ENCODE data around the gene ZSCAN10. TPM values are rescaled to one million over a fixed set of nuclear protein-coding genes. Genes with fewer than 3 reads are reported as not detected.
A peak's percentile ranks its signal among the peaks of the same experiment; 100 is the strongest.

The ZSCAN10 gene
- total and polyA plus RNA-seq, 2 of the 13 experiments (the other 11 are each of a cell fraction or from before 2014, with no cell fraction given): not detected

DNA sequence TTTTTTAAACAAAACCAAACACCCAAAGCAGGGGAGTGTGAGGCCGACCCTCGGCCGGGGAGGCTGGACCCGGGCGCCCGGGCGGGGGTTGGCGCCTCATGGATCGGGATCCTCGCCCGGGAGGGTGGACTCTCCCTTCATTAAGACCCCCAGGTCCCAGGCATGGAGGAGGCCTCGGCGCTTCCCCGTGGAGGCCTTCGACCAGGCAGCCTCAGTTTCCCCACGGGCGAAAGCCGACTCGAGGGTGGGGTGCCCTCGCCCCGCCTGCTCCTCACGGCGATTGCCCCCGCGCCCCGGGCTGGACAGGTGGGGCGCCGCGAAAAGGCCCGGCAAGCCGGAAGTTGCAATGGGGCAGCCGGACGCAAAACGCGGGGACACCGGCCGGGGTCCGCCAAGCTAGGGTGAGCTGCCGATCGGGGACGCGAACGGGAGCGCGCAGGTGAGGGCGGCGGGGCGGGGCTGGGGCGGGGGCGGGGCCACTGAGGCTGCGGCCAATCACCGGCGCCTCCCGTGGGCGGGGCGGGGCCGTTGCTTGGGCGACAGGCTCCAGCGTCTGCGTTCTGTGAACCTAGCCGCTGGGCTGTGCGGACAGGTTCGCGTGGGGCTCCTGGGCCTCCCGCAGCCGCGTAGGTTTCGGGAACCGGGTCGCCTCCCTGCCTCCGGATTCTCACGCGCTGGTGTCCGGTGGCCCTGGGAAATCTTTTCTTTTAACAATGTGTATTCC lies 7.3 kb upstream of the ZSCAN10 start (continued):
- TF ChIP-seq, protein P1, sequence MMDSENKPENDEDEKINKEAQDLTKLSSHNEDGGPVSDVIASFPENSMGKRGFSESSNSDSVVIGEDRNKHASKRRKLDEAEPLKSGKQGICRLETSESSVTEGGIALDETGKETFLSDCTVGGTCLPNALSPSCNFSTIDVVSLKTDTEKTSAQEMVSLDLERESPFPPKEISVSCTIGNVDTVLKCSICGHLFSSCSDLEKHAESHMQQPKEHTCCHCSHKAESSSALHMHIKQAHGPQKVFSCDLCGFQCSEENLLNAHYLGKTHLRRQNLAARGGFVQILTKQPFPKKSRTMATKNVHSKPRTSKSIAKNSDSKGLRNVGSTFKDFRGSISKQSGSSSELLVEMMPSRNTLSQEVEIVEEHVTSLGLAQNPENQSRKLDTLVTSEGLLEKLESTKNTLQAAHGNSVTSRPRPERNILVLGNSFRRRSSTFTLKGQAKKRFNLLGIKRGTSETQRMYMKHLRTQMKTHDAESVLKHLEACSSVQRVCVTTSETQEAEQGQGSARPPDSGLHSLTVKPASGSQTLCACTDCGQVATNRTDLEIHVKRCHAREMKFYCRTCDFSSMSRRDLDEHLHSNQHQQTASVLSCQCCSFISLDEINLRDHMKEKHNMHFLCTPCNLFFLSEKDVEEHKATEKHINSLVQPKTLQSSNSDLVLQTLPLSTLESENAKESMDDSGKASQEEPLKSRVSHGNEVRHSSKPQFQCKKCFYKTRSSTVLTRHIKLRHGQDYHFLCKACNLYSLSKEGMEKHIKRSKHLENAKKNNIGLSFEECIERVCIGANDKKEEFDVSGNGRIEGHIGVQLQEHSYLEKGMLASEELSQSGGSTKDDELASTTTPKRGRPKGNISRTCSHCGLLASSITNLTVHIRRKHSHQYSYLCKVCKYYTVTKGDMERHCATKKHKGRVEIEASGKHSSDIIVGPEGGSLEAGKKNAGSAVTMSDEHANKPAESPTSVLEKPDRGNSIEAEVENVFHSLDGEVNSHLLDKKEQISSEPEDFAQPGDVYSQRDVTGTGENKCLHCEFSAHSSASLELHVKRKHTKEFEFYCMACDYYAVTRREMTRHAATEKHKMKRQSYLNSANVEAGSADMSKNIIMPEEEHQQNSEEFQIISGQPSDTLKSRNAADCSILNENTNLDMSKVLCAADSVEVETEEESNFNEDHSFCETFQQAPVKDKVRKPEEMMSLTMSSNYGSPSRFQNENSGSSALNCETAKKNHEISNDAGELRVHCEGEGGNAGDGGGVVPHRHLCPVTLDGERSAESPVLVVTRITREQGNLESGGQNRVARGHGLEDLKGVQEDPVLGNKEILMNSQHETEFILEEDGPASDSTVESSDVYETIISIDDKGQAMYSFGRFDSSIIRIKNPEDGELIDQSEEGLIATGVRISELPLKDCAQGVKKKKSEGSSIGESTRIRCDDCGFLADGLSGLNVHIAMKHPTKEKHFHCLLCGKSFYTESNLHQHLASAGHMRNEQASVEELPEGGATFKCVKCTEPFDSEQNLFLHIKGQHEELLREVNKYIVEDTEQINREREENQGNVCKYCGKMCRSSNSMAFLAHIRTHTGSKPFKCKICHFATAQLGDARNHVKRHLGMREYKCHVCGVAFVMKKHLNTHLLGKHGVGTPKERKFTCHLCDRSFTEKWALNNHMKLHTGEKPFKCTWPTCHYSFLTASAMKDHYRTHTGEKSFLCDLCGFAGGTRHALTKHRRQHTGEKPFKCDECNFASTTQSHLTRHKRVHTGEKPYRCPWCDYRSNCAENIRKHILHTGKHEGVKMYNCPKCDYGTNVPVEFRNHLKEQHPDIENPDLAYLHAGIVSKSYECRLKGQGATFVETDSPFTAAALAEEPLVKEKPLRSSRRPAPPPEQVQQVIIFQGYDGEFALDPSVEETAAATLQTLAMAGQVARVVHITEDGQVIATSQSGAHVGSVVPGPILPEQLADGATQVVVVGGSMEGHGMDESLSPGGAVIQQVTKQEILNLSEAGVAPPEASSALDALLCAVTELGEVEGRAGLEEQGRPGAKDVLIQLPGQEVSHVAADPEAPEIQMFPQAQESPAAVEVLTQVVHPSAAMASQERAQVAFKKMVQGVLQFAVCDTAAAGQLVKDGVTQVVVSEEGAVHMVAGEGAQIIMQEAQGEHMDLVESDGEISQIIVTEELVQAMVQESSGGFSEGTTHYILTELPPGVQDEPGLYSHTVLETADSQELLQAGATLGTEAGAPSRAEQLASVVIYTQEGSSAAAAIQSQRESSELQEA (CRISPR knock-in tag; IDR thresholded peaks at IDR 0.05; ENCODE audit: not compliant biosample characterization): no peak
- TF ChIP-seq ZNF264 (CRISPR knock-in tag; IDR thresholded peaks at IDR 0.05): no peak
- TF ChIP-seq ZNF367 (CRISPR knock-in tag; IDR thresholded peaks at IDR 0.05; ENCODE audit: borderline replicate concordance): 0 out of 2 replicates have a peak, but pooled peaks have one; percentile 2
- TF ChIP-seq HNRNPUL1 (IDR thresholded peaks at IDR 0.05; ENCODE audit: low read depth, low read length): no peak
- TF ChIP-seq MAFG (CRISPR knock-in tag; IDR thresholded peaks at IDR 0.05): no peak
- TF ChIP-seq ZNF333 (CRISPR knock-in tag; IDR thresholded peaks at IDR 0.05; ENCODE audit: borderline replicate concordance): peak; percentile 67; the same call in 1 of the 2 replicates
- peak; percentile 40; the same call in 1 of the 2 replicates for TF ChIP-seq FOSL2 (CRISPR knock-in tag; IDR thresholded peaks at IDR 0.05)
- TF ChIP-seq ZNF33A (CRISPR knock-in tag; IDR thresholded peaks at IDR 0.05; ENCODE audit: borderline replicate concordance): no peak
- TF ChIP-seq, protein P2, sequence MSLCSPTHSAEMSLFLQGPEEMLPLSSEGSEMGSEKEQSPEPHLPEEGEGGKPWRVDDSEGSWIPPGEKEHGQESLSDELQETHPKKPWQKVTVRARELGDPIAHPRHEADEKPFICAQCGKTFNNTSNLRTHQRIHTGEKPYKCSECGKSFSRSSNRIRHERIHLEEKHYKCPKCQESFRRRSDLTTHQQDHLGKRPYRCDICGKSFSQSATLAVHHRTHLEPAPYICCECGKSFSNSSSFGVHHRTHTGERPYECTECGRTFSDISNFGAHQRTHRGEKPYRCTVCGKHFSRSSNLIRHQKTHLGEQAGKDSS (CRISPR knock-in tag; IDR thresholded peaks at IDR 0.05; ENCODE audit: borderline replicate concordance, low read depth): peak; percentile 78; the same call in 1 of the 2 replicates
- TF ChIP-seq GZF1 (CRISPR knock-in tag; IDR thresholded peaks at IDR 0.05): no peak
- TF ChIP-seq ZFP36L2 (CRISPR knock-in tag; IDR thresholded peaks at IDR 0.05): no peak
- TF ChIP-seq SSRP1 (CRISPR knock-in tag; IDR thresholded peaks at IDR 0.05): no peak
- TF ChIP-seq, protein P3, sequence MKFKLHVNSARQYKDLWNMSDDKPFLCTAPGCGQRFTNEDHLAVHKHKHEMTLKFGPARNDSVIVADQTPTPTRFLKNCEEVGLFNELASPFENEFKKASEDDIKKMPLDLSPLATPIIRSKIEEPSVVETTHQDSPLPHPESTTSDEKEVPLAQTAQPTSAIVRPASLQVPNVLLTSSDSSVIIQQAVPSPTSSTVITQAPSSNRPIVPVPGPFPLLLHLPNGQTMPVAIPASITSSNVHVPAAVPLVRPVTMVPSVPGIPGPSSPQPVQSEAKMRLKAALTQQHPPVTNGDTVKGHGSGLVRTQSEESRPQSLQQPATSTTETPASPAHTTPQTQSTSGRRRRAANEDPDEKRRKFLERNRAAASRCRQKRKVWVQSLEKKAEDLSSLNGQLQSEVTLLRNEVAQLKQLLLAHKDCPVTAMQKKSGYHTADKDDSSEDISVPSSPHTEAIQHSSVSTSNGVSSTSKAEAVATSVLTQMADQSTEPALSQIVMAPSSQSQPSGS (CRISPR knock-in tag; IDR thresholded peaks at IDR 0.05): peak; percentile 74; the same call in 1 of the 2 replicates
- TF ChIP-seq, protein P4, sequence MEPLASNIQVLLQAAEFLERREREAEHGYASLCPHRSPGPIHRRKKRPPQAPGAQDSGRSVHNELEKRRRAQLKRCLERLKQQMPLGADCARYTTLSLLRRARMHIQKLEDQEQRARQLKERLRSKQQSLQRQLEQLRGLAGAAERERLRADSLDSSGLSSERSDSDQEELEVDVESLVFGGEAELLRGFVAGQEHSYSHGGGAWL (CRISPR knock-in tag; IDR thresholded peaks at IDR 0.05): peak; percentile 54
- TF ChIP-seq ZSCAN20 (CRISPR knock-in tag; IDR thresholded peaks at IDR 0.05; ENCODE audit: borderline replicate concordance): no peak
- 0 out of 2 replicates have a peak, but pooled peaks have one; percentile 31 for TF ChIP-seq ARNT2 (CRISPR knock-in tag; IDR thresholded peaks at IDR 0.05; ENCODE audit: low read depth)
- TF ChIP-seq TCF12 (IDR thresholded peaks at IDR 0.05): no peak
- 0 out of 2 replicates have a peak, but pooled peaks have one; percentile 24 for TF ChIP-seq TCF12 (CRISPR knock-in tag; IDR thresholded peaks at IDR 0.05)
- TF ChIP-seq SMAD1 (CRISPR knock-in tag; IDR thresholded peaks at IDR 0.05; ENCODE audit: borderline replicate concordance, low read depth): no peak
